Measurements from ENCODE around the gene UTP20.

DNA sequence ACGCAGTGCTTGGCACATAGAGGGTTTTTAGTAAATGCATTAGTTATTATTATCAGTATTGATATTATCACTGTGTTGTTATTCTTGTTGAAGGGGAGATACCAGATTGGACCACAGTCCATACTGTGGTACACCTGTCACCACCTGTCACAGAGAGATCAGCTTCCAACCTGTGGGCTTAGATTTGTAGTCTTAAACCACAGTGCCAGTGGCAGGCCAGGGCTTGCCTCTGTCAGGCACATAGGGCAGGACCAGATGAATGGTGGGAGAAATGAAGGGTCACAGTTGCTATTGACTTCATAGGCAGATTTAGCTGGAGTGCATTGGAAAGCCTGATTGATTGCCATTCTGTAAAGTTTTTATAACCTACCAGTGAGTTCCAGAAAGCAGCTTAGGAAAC is 92.5 kb downstream of the UTP20 start:
- TF ChIP-seq, protein P1, sequence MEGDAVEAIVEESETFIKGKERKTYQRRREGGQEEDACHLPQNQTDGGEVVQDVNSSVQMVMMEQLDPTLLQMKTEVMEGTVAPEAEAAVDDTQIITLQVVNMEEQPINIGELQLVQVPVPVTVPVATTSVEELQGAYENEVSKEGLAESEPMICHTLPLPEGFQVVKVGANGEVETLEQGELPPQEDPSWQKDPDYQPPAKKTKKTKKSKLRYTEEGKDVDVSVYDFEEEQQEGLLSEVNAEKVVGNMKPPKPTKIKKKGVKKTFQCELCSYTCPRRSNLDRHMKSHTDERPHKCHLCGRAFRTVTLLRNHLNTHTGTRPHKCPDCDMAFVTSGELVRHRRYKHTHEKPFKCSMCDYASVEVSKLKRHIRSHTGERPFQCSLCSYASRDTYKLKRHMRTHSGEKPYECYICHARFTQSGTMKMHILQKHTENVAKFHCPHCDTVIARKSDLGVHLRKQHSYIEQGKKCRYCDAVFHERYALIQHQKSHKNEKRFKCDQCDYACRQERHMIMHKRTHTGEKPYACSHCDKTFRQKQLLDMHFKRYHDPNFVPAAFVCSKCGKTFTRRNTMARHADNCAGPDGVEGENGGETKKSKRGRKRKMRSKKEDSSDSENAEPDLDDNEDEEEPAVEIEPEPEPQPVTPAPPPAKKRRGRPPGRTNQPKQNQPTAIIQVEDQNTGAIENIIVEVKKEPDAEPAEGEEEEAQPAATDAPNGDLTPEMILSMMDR (IDR thresholded peaks at IDR 0.05; ENCODE audit: low read depth, low read length, poor library complexity, severe bottlenecking) = no peak
- no peak for TF ChIP-seq EZH2phosphoT487 (IDR thresholded peaks at IDR 0.05; ENCODE audit: borderline replicate concordance, low read length)

Data from DOHH2 (cell line).